Osteocyte (in vitro differentiated cells): ENCODE measurements around the gene LINGO3. TPM values are rescaled to one million over a fixed set of nuclear protein-coding genes. Genes with fewer than 3 reads are reported as not detected.

Source experiments
- DNase-seq: peaks from one replicate; pipeline ENCODE4 v3.0.0; 2021; ENCODE audit warnings: mixed read lengths; ENCODE audit not compliant: unreplicated experiment; ENCODE audit errors: extremely low spot score
- H3K27ac Mint-ChIP-seq: one replicate; pipeline ENCODE4 v1.8.0; 2021; ENCODE audit warnings: mild to moderate bottlenecking, mixed read lengths; ENCODE audit not compliant: unreplicated experiment
- H3K27me3 Mint-ChIP-seq: one replicate; pipeline ENCODE4 v1.8.0; 2021; ENCODE audit warnings: mixed read lengths; ENCODE audit not compliant: unreplicated experiment
- H3K36me3 Mint-ChIP-seq: one replicate; pipeline ENCODE4 v1.8.0; 2021; ENCODE audit warnings: mixed read lengths; ENCODE audit not compliant: unreplicated experiment
- H3K4me1 Mint-ChIP-seq: one replicate; pipeline ENCODE4 v1.8.0; 2021; ENCODE audit warnings: mixed read lengths; ENCODE audit not compliant: unreplicated experiment
- H3K4me3 Mint-ChIP-seq: one replicate; pipeline ENCODE4 v1.8.0; 2021; ENCODE audit warnings: mild to moderate bottlenecking, moderate library complexity, mixed read lengths; ENCODE audit not compliant: unreplicated experiment
- H3K9me3 Mint-ChIP-seq: one replicate; pipeline ENCODE4 v1.8.0; 2021; ENCODE audit warnings: mixed read lengths; ENCODE audit not compliant: unreplicated experiment
- CTCF ChIP-seq: fragments of 200-600 bp; sonication (generic); IDR thresholded peaks from 2 replicates; pipeline ENCODE4 v1.5.0; 2021; ENCODE audit warnings: antibody characterized with exemption, mild to moderate bottlenecking, moderate library complexity
- total RNA-seq: library from RNA; stranded (reverse); gene quantifications from 2 replicates; pipeline ENCODE4 v1.2.1, GENCODE V29; 2021

The LINGO3 gene
- total RNA-seq, 1 donor from 2014 or later: 0.54 TPM

GRCh38 chr19:2345794-2346663, 38.1 kb upstream of the LINGO3 start:
- peak overlapping the region; percentile 3 for H3K27ac Mint-ChIP-seq

GRCh38 chr19:2345076-2345475, 37.1 kb upstream of the LINGO3 start:
- H3K36me3 Mint-ChIP-seq: peaks cover 5% of the 10 kb centered on the region
- no peaks in the 10 kb centered on the region for H3K4me1 Mint-ChIP-seq
- no peaks in the 10 kb centered on the region for H3K9me3 Mint-ChIP-seq
- peak; percentile 72 for DNase-seq
- no peaks in the 10 kb centered on the region for H3K27me3 Mint-ChIP-seq
- H3K4me3 Mint-ChIP-seq: no peak overlapping the region
- TF ChIP-seq CTCF: no peak
- no peak overlapping the region for H3K27ac Mint-ChIP-seq

More at GRCh38 chr19:2345794-2346663, 38.1 kb upstream of the LINGO3 start:
- no peak for TF ChIP-seq CTCF
- Mint-ChIP-seq H3K27me3 (no peaks in the 10 kb centered on the region), H3K36me3 (peaks cover 5% of the 10 kb centered on the region), H3K4me1 (no peaks in the 10 kb centered on the region), H3K4me3 (no peak overlapping the region), H3K9me3 (no peaks in the 10 kb centered on the region)
- DNase-seq: peak; percentile 81

GRCh38 chr19:2344381-2344870, 36.5 kb upstream of the LINGO3 start:
- H3K4me3 Mint-ChIP-seq: no peak overlapping the region
- no peaks in the 10 kb centered on the region for H3K27me3 Mint-ChIP-seq
- peaks cover 5% of the 10 kb centered on the region for H3K36me3 Mint-ChIP-seq
- no peak for TF ChIP-seq CTCF
- no peak for DNase-seq
- no peaks in the 10 kb centered on the region for H3K4me1 Mint-ChIP-seq
- no peak overlapping the region for H3K27ac Mint-ChIP-seq
- no peaks in the 10 kb centered on the region for H3K9me3 Mint-ChIP-seq

GRCh38 chr19:2343289-2343982, 35.5 kb upstream of the LINGO3 start:
- no peak for TF ChIP-seq CTCF
- no peak overlapping the region for H3K4me3 Mint-ChIP-seq
- no peaks in the 10 kb centered on the region for H3K27me3 Mint-ChIP-seq
- H3K9me3 Mint-ChIP-seq: no peaks in the 10 kb centered on the region
- DNase-seq: no peak
- no peak overlapping the region for H3K27ac Mint-ChIP-seq
- H3K36me3 Mint-ChIP-seq: peaks cover 5% of the 10 kb centered on the region
- no peaks in the 10 kb centered on the region for H3K4me1 Mint-ChIP-seq
